ENCODE data around the gene GIT1. TPM values are rescaled to one million over a fixed set of nuclear protein-coding genes. Genes with fewer than 3 reads are reported as not detected.

Gene GIT1
- total and polyA plus RNA-seq, 9 of the 15 experiments (the other 6 are each of a cell fraction or from before 2014, with no cell fraction given), result 0.35 to 35.3 (median 17.1) TPM

GRCh38 chr17:29622337-29623282 lies 33.2 kb upstream of the GIT1 start, which contains the start of gene CORO6 (continued):
- TF ChIP-seq SIN3A (IDR thresholded peaks at IDR 0.05; ENCODE audit: borderline replicate concordance in 2 of 2, control insufficient read depth in 1 of 2, low read depth in 2 of 2, low read length in 2 of 2) (0 out of 4 replicates have a peak, but pooled peaks of 1 of the 2 experiments have one; percentile 40), HNRNPLL (IDR thresholded peaks at IDR 0.05; ENCODE audit: low read depth, low read length, poor library complexity, severe bottlenecking) (peak; percentile 23), RBBP5 (IDR thresholded peaks at IDR 0.05; ENCODE audit: borderline replicate concordance, insufficient read depth, low read length, poor library complexity, severe bottlenecking) (peak; percentile 20), EWSR1 (IDR thresholded peaks at IDR 0.05; ENCODE audit: borderline replicate concordance, low read depth, partially characterized antibody) (no peak), THRA (IDR thresholded peaks at IDR 0.05) (no peak), E2F8 (IDR thresholded peaks at IDR 0.05; ENCODE audit: low read depth, partially characterized antibody) (peak; percentile 82), STAT5B (CRISPR knock-in tag; IDR thresholded peaks at IDR 0.05) (no peak), ATF3 (IDR thresholded peaks at IDR 0.05) (no peak), ATF3 (CRISPR knock-in tag; conservative IDR thresholded peaks at IDR 0.05) (0 out of 2 replicates have a peak, but pooled peaks have one; percentile 19), MIER1 (IDR thresholded peaks at IDR 0.05; ENCODE audit: low read depth) (no peak), ZBTB7A (IDR thresholded peaks at IDR 0.05; ENCODE audit: borderline replicate concordance, control insufficient read depth, low read depth, low read length) (peak; percentile 90), ZNF592 (IDR thresholded peaks at IDR 0.05) (no peak), ERF (CRISPR knock-in tag; IDR thresholded peaks at IDR 0.05) (peak; percentile 49; the same call in 1 of the 2 replicates)

Data from K562 (cell line).